ENCODE data around the gene ADAM19.

The ADAM19 gene

DNA sequence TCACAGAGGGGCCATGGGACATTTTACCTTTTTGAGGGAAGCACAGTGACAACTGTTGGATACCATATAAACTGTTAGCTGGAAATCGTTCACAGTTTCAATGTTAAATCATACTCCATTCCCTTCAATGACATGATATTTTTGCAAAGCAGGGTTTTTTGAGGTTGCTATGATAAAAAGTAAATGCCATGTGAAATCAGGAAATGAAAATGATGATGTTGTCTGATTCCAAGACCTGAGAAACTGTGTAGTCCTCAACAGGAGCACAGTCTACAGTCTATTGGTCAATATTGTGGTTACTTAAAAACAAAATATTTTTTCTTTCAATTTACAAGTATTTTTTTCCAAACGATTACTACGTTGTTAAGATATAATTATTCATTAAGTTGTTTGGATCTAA is 24.0 kb upstream of the ADAM19 start:
- FAIRE-seq (peak; percentile 82), DNase-seq (ENCODE audit: insufficient read length, low spot score) (no peak)
- TF ChIP-seq POU2F2 (IDR thresholded peaks at IDR 0.05; ENCODE audit: low read depth, low read length) (no peak), TAF1 (IDR thresholded peaks at IDR 0.05; ENCODE audit: low read depth, low read length) (no peak), POLR2A (IDR thresholded peaks at IDR 0.05; ENCODE audit: low read depth, low read length) (no peak), PAX5 (IDR thresholded peaks at IDR 0.05; ENCODE audit: insufficient read depth, low read length, severe bottlenecking) (no peak), POLR2AphosphoS5 (IDR thresholded peaks at IDR 0.05; ENCODE audit: low read depth, low read length) (no peak), SPI1 (IDR thresholded peaks at IDR 0.05; ENCODE audit: low read depth, low read length) (peak; percentile 76)

DNA sequence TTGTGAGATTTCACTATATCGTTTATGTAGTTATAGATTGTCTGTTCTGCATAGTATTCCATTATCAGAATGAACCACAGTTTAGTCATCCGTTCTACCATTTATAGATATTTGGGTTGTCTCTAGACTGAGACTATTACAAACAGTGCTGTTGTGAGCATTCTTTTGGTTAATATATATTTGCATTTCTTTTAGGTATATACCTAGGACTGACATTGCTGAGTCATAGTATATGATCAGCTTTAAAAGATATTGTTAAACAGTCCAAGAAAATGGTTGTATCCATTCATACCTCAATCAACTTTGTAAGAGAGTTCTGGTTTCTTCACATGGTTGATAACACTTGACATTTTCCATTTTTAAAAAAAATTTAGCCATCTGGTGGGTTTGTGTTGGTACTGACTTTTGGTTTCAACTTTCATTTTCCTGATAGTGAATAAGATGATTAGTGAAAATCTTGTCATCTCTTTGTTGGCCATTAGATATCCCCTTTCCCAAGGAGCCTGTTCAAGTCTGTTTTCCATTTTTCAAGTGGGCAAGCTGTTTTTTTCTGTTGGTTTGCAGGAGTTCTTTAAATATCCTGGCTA is 22.9 kb upstream of the ADAM19 start:
- FAIRE-seq: peak; percentile 62
- TF ChIP-seq SPI1 (IDR thresholded peaks at IDR 0.05; ENCODE audit: low read depth, low read length) (no peak), TAF1 (IDR thresholded peaks at IDR 0.05; ENCODE audit: low read depth, low read length) (no peak), POU2F2 (IDR thresholded peaks at IDR 0.05; ENCODE audit: low read depth, low read length) (no peak), POLR2AphosphoS5 (IDR thresholded peaks at IDR 0.05; ENCODE audit: low read depth, low read length) (no peak), PAX5 (IDR thresholded peaks at IDR 0.05; ENCODE audit: insufficient read depth, low read length, severe bottlenecking) (no peak), POLR2A (IDR thresholded peaks at IDR 0.05; ENCODE audit: low read depth, low read length) (no peak)
- DNase-seq (ENCODE audit: insufficient read length, low spot score): no peak

- no peak for TF ChIP-seq POLR2AphosphoS5 (IDR thresholded peaks at IDR 0.05; ENCODE audit: low read depth, low read length)
- no peak for TF ChIP-seq SPI1 (IDR thresholded peaks at IDR 0.05; ENCODE audit: low read depth, low read length)
- no peak for TF ChIP-seq POLR2A (IDR thresholded peaks at IDR 0.05; ENCODE audit: low read depth, low read length)
- TF ChIP-seq PAX5 (IDR thresholded peaks at IDR 0.05; ENCODE audit: insufficient read depth, low read length, severe bottlenecking): no peak
- no peak for TF ChIP-seq POU2F2 (IDR thresholded peaks at IDR 0.05; ENCODE audit: low read depth, low read length)
- FAIRE-seq: no peak
- no peak for DNase-seq (ENCODE audit: insufficient read length, low spot score)
These were observed 21.7 kb upstream of the ADAM19 start for GRCh38 chr5:157597277-157597676.

GRCh38 chr5:157596487-157596886 is 20.9 kb upstream of the ADAM19 start:
- DNase-seq (ENCODE audit: insufficient read length, low spot score): no peak
- FAIRE-seq: peak; percentile 100
- TF ChIP-seq POU2F2 (IDR thresholded peaks at IDR 0.05; ENCODE audit: low read depth, low read length) (peak; percentile 98), POLR2AphosphoS5 (IDR thresholded peaks at IDR 0.05; ENCODE audit: low read depth, low read length) (peak; percentile 42; the same call in 1 of the 2 replicates), POLR2A (IDR thresholded peaks at IDR 0.05; ENCODE audit: low read depth, low read length) (no peak), TAF1 (IDR thresholded peaks at IDR 0.05; ENCODE audit: low read depth, low read length) (peak; percentile 43; the same call in 1 of the 2 replicates), PAX5 (IDR thresholded peaks at IDR 0.05; ENCODE audit: insufficient read depth, low read length, severe bottlenecking) (no peak), SPI1 (IDR thresholded peaks at IDR 0.05; ENCODE audit: low read depth, low read length) (peak; percentile 87)

GRCh38 chr5:157594675-157595459 is 19.3 kb upstream of the ADAM19 start:
- FAIRE-seq: peak; percentile 64

DNA sequence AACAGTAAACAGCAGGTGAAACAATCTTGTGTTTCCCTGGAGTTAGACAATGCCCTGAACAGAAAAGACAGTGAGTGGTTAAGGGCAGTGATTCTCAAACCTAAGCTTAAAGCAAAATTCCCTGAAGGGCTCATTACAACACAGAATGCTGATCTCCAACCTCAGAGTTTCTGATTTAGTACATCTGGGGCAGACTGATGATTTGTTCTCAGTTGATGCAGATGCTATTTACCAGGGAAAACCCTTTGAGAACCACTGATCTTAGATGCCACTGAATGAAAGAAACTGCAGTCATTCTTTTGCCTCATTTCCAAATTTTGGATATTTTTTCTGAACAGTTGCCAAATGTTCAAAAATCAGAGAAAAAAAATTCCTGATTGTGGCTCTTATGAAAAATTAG is 18.7 kb upstream of the ADAM19 start:
- DNase-seq (ENCODE audit: insufficient read length, low spot score): no peak
- no peak for TF ChIP-seq SPI1 (IDR thresholded peaks at IDR 0.05; ENCODE audit: low read depth, low read length)
- no peak for TF ChIP-seq POLR2AphosphoS5 (IDR thresholded peaks at IDR 0.05; ENCODE audit: low read depth, low read length)
- TF ChIP-seq POLR2A (IDR thresholded peaks at IDR 0.05; ENCODE audit: low read depth, low read length): no peak
- no peak for TF ChIP-seq PAX5 (IDR thresholded peaks at IDR 0.05; ENCODE audit: insufficient read depth, low read length, severe bottlenecking)
- TF ChIP-seq POU2F2 (IDR thresholded peaks at IDR 0.05; ENCODE audit: low read depth, low read length): no peak
- no peak for TF ChIP-seq TAF1 (IDR thresholded peaks at IDR 0.05; ENCODE audit: low read depth, low read length)
- FAIRE-seq: peak; percentile 81

More at GRCh38 chr5:157594675-157595459, 19.3 kb upstream of the ADAM19 start:
- no peak for DNase-seq (ENCODE audit: insufficient read length, low spot score)
- TF ChIP-seq POLR2AphosphoS5 (IDR thresholded peaks at IDR 0.05; ENCODE audit: low read depth, low read length) (no peak), POU2F2 (IDR thresholded peaks at IDR 0.05; ENCODE audit: low read depth, low read length) (no peak), PAX5 (IDR thresholded peaks at IDR 0.05; ENCODE audit: insufficient read depth, low read length, severe bottlenecking) (no peak), SPI1 (IDR thresholded peaks at IDR 0.05; ENCODE audit: low read depth, low read length) (no peak), TAF1 (IDR thresholded peaks at IDR 0.05; ENCODE audit: low read depth, low read length) (no peak), POLR2A (IDR thresholded peaks at IDR 0.05; ENCODE audit: low read depth, low read length) (no peak)

DNA sequence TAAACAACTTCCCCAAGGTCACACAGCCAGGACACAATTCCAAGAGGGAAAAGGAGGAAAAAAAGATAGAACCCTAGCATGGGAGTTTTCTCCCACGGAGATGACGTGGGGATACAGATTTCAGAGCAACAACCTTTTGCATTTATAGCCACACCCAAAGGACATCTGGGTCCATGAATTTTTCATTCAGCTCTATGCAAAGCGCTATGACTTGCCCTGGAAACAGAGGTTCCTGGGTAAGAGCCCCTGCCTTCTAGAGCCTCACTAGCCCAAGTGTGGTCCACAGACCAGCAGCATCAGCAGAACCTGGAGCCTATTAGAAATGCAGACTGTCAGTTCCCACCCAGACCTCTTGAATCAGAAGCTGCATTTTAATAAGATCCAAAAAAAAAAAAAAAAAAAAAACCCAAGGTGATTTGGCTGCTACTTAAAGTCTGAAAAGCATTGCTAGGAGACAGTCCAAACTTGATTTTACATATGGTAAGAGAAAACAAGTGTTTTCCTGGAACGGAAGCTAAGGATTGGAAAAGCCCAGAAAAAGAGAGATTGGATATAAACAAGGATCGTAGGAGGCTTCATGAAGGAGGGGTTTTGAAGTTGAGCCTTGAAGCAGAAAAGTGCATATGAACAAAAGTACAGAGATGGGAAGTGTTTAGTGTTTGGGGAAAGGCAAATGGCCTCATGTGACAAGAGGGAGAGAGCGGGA is 17.6 kb upstream of the ADAM19 start:
- TF ChIP-seq SPI1 (IDR thresholded peaks at IDR 0.05; ENCODE audit: low read depth, low read length) (no peak), PAX5 (IDR thresholded peaks at IDR 0.05; ENCODE audit: insufficient read depth, low read length, severe bottlenecking) (no peak), POLR2AphosphoS5 (IDR thresholded peaks at IDR 0.05; ENCODE audit: low read depth, low read length) (no peak), POLR2A (IDR thresholded peaks at IDR 0.05; ENCODE audit: low read depth, low read length) (no peak), TAF1 (IDR thresholded peaks at IDR 0.05; ENCODE audit: low read depth, low read length) (no peak), POU2F2 (IDR thresholded peaks at IDR 0.05; ENCODE audit: low read depth, low read length) (no peak)
- no peak for FAIRE-seq
- DNase-seq (ENCODE audit: insufficient read length, low spot score): no peak

- TF ChIP-seq POLR2A (IDR thresholded peaks at IDR 0.05; ENCODE audit: low read depth, low read length): no peak
- TF ChIP-seq SPI1 (IDR thresholded peaks at IDR 0.05; ENCODE audit: low read depth, low read length): peak; percentile 38
- FAIRE-seq: peak; percentile 61
- DNase-seq (ENCODE audit: insufficient read length, low spot score): no peak
These were observed 17.0 kb upstream of the ADAM19 start for GRCh38 chr5:157592594-157592993.

GRCh38 chr5:157590478-157590877 is 14.9 kb upstream of the ADAM19 start:
- FAIRE-seq: no peak
- no peak for TF ChIP-seq SPI1 (IDR thresholded peaks at IDR 0.05; ENCODE audit: low read depth, low read length)
- no peak for TF ChIP-seq POU2F2 (IDR thresholded peaks at IDR 0.05; ENCODE audit: low read depth, low read length)
- TF ChIP-seq TAF1 (IDR thresholded peaks at IDR 0.05; ENCODE audit: low read depth, low read length): no peak
- TF ChIP-seq PAX5 (IDR thresholded peaks at IDR 0.05; ENCODE audit: insufficient read depth, low read length, severe bottlenecking): no peak
- no peak for TF ChIP-seq POLR2A (IDR thresholded peaks at IDR 0.05; ENCODE audit: low read depth, low read length)
- no peak for TF ChIP-seq POLR2AphosphoS5 (IDR thresholded peaks at IDR 0.05; ENCODE audit: low read depth, low read length)

More at GRCh38 chr5:157590478-157590877, 14.9 kb upstream of the ADAM19 start:
- DNase-seq (ENCODE audit: insufficient read length, low spot score): no peak

Measured in GM12891 (cell line).